Activated naive CD4-positive, alpha-beta T cell treated with anti-CD3 and anti-CD28 coated beads, Interleukin-2, amount 50 U/mL, for 72 hours (primary cell): ENCODE results near the gene TWIST2. TPM values are rescaled to one million over a fixed set of nuclear protein-coding genes. Genes with fewer than 3 reads are reported as not detected.

Experiments used
- ATAC-seq, 2 donors: fragments of 150-1000 bp; cut with Tn5 transposase; 2 replicates each; pipeline ENCODE4 v1.10.0; 2021; ENCODE audit warnings: mild to moderate bottlenecking in 2 of 2, moderate library complexity in 2 of 2
- DNase-seq, 2 donors: peaks; one replicate each; pipeline ENCODE4 v3.0.0; 2021 to 2022; ENCODE audit warnings: low spot score in 2 of 2
- H3K27ac Mint-ChIP-seq, 2 donors: one replicate each; pipeline ENCODE4 v1.8.0; 2022; ENCODE audit warnings: mild to moderate bottlenecking in 2 of 2, mixed read lengths in 2 of 2
- H3K36me3 Mint-ChIP-seq, 2 donors: one replicate each; pipeline ENCODE4 v1.8.0; 2022; ENCODE audit warnings: mixed read lengths in 2 of 2
- H3K9me3 Mint-ChIP-seq, 2 donors: one replicate each; pipeline ENCODE4 v1.8.0; 2022; ENCODE audit warnings: mixed read lengths in 2 of 2
- total RNA-seq, 2 donors: library from RNA; stranded (reverse); gene quantifications; one replicate each; pipeline ENCODE4 v1.2.3, GENCODE V29; 2022

Gene TWIST2
- total RNA-seq: not detected

GRCh38 chr2:238847841-238848690, at the start of gene TWIST2:
TSS of gene TWIST2 (plus strand) at chr2:238848085. CDS start at chr2:238848216, 131 bp downstream.
- H3K9me3 Mint-ChIP-seq: no peaks in the 10 kb centered on the region
- ATAC-seq (no peak), DNase-seq (no peak)
- H3K36me3 Mint-ChIP-seq: no peaks in the 10 kb centered on the region
- no peak within 1 kb of the TSS for H3K27ac Mint-ChIP-seq

DNA sequence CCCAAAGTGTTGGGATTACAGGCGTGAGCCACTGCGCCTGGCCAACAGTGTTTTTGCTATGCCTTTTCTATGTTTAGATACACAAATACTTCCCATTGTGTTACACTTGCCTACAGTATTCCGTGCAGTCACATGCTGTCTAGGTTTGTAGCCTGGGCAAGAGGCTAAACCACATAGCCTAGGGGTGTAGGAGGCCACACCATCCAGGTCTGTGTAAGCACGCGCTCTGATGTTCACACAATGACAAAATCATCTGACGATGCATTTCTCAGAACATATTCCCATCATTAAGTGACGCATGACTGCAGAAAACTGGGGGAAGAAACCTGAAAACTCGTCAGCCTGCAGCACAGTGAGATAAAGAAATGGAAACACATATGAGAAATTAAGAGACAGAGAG, 46.1 kb upstream of the TWIST2 start:
- DNase-seq (no peak), ATAC-seq (no peak)
- Mint-ChIP-seq H3K27ac (no peak overlapping the region), H3K36me3 (no peaks in the 10 kb centered on the region), H3K9me3 (no peaks in the 10 kb centered on the region)

GRCh38 chr2:238802957-238803356, 44.9 kb upstream of the TWIST2 start:
- H3K9me3 Mint-ChIP-seq: no peaks in the 10 kb centered on the region
- no peak for ATAC-seq

GRCh38 chr2:238803996-238804870, 43.7 kb upstream of the TWIST2 start:
- Mint-ChIP-seq H3K36me3 (no peaks in the 10 kb centered on the region), H3K27ac (no peak overlapping the region), H3K9me3 (peaks cover 2 to 3% of the 10 kb centered on the region in 2 donors)
- ATAC-seq (no peak), DNase-seq (no peak)

More at GRCh38 chr2:238802957-238803356, 44.9 kb upstream of the TWIST2 start:
- Mint-ChIP-seq H3K36me3 (no peaks in the 10 kb centered on the region), H3K27ac (no peak overlapping the region)
- no peak for DNase-seq

DNA sequence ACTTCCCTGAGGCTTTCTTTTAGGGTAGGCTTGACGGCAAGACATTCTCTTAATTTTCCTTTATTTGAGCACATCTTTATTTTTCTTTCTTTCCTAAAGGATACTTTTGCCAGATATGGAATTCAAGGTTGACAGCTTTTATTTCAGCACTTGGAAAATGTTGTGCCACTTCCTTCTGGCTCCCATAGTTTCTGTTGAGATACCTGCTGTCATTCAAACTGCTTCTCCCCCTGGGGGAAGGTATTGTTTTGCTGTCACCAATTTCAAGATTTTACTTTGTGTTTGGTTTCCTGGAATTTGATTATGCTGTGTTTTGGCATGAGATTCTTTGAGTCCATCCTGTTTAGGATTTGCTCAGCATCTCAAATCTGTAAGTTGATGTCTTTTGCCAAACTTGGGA, 39.1 kb upstream of the TWIST2 start:
- Mint-ChIP-seq H3K9me3 (peaks cover 4 to 9% of the 10 kb centered on the region in 2 donors), H3K36me3 (no peaks in the 10 kb centered on the region), H3K27ac (no peak overlapping the region)
- no peak for ATAC-seq
- no peak for DNase-seq

DNA sequence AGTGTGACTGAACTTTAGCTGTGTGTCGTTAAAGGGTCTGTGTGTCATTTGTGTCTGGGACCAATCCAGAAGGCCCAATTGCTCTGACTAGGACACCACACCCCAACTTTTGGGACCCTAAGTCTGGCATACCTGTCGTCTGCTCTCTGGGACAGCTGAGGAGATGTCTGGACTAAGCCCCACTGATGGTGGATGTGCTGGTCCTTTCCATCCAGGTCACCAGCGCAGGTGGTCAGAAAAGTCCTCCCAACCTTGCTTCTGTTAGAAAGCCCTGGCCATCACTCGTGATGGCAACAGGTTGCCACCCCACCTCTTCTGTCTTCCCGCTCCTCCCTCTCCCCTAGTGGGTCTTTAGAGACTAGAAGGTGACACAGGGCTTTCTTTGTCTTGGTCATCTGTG, 37.6 kb upstream of the TWIST2 start:
- DNase-seq (no peak), ATAC-seq (no peak)
- no peak overlapping the region for H3K27ac Mint-ChIP-seq
- H3K36me3 Mint-ChIP-seq: no peaks in the 10 kb centered on the region
- peaks cover 4 to 9% of the 10 kb centered on the region in 2 donors for H3K9me3 Mint-ChIP-seq

DNA sequence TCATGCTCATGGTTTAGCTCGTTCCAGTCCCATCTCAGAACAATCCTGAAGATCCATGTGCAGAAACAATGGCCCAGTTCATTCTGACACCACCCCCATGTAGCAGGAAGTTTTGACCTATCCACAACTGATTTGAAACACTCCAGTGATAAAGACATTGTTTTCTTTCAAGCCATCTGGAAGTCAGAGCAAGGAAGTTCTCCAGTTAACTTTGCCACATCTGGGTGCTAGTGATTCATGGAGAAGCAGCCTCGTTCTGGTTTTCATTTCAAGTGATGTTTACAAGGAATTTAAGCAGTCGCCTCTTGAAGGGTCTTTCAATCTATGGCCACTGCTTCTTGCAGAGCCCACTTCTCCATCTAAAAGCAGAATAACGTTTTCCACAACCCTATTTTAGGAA, 36.6 kb upstream of the TWIST2 start:
- peaks cover 4 to 9% of the 10 kb centered on the region in 2 donors for H3K9me3 Mint-ChIP-seq
- ATAC-seq (no peak), DNase-seq (no peak)
- no peaks in the 10 kb centered on the region for H3K36me3 Mint-ChIP-seq
- no peak overlapping the region for H3K27ac Mint-ChIP-seq

DNA sequence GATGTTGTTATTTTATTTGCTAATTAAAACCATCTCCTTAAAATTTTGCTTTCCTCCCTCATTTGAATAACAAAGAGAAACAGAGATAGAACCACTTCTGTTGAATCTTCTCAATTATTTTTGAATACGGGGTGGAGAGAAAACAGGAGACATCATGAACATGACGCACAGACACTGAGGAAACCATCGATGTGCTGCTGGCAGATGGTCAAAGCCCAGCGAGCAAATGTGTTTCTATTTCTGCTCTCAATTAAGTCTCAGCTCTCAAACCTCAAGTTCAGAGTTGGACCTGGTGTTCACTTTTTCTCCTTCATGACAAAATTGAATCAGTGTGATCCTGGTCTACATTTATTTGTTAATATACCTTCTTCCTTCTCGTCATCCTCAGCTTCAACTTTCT, 36.1 kb upstream of the TWIST2 start:
- ATAC-seq (no peak), DNase-seq (no peak)
- Mint-ChIP-seq H3K9me3 (peaks cover 4 to 9% of the 10 kb centered on the region in 2 donors), H3K27ac (no peak overlapping the region), H3K36me3 (no peaks in the 10 kb centered on the region)

DNA sequence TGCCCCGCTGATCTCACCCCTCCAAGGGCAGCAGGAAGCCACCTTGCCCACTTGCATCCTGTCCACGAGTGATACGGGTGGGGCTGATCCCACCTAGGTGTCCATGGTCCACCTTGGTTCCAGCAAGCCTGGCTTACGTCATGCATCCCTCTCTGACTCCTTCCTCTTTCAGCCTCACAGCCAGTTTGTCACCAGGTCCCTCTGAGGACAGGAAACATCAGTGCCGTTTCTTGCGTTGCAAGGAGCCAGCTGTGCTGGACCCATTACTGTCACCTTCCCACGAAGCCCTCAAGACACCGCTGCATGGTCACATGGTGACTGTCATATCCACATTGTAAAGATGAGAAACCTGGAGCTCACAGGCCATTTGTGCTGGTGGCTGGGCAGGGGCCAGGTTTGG, 34.8 kb upstream of the TWIST2 start:
- Mint-ChIP-seq H3K9me3 (peaks cover 4 to 9% of the 10 kb centered on the region in 2 donors), H3K36me3 (no peaks in the 10 kb centered on the region), H3K27ac (no peak overlapping the region)
- ATAC-seq: no peak
- no peak for DNase-seq

- no peaks in the 10 kb centered on the region for H3K36me3 Mint-ChIP-seq
- ATAC-seq (no peak), DNase-seq (no peak)
- H3K9me3 Mint-ChIP-seq: peaks cover 0 to 5% of the 10 kb centered on the region in 2 donors
- H3K27ac Mint-ChIP-seq: no peak overlapping the region
These were observed 33.1 kb upstream of the TWIST2 start for GRCh38 chr2:238814815-238815214.

DNA sequence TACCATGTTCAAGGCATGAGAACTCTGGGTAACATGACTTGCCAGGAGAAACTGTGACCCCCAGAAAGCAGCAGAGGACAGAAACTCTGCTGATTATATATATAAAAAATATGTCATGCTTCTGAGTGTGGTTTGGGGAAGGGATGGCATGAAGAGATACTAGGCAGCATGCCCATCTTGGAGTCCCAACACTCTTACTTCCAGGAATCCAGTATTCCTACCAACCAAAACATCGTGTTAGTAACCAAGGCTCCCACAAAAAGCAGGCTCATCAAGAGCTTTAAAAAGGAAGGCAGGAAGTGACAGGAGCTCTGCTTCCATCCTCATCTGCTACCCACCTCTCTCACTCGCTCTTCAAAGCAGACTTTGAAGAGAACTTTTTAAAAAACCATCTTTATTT, 31.6 kb upstream of the TWIST2 start:
- ATAC-seq (no peak), DNase-seq (no peak)
- Mint-ChIP-seq H3K9me3 (peaks cover 0 to 5% of the 10 kb centered on the region in 2 donors), H3K36me3 (no peaks in the 10 kb centered on the region), H3K27ac (no peak overlapping the region)

DNA sequence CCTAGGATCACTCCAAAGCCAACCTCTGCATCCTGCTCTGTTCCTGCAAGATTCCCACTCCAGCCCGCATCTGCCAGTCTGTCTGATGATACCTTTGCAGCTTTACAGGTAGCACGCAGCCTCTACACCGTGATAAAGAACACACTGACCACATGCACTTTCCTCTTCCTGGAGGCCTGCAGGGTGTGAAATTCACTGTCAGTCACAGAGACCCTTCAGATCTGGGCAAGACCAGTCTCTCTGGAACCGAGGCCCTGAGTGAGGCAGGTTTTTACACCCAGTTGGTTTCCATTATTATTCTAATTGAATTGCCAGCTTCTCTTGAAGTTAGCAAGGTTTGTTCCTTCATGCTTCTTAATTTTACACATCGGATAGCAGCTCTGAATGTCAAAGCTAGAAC, 30.5 kb upstream of the TWIST2 start:
- DNase-seq: no peak
- Mint-ChIP-seq H3K9me3 (peaks cover 0 to 5% of the 10 kb centered on the region in 2 donors), H3K27ac (no peak overlapping the region), H3K36me3 (no peaks in the 10 kb centered on the region)
- ATAC-seq: no peak

GRCh38 chr2:238817891-238818290, 30.0 kb upstream of the TWIST2 start:
- Mint-ChIP-seq H3K36me3 (peaks cover 0 to 1% of the 10 kb centered on the region in 2 donors), H3K27ac (no peak overlapping the region), H3K9me3 (peaks cover 0 to 9% of the 10 kb centered on the region in 2 donors)
- ATAC-seq: no peak
- no peak for DNase-seq

- DNase-seq (no peak), ATAC-seq (no peak)
- Mint-ChIP-seq H3K9me3 (peaks cover 0 to 13% of the 10 kb centered on the region in 2 donors), H3K36me3 (peaks cover 0 to 6% of the 10 kb centered on the region in 2 donors), H3K27ac (no peak overlapping the region)
These were observed 29.3 kb upstream of the TWIST2 start for GRCh38 chr2:238818561-238818960.

- H3K36me3 Mint-ChIP-seq: peaks cover 0 to 13% of the 10 kb centered on the region in 2 donors
- DNase-seq (no peak), ATAC-seq (no peak)
- peaks cover 10 to 13% of the 10 kb centered on the region in 2 donors for H3K9me3 Mint-ChIP-seq
- H3K27ac Mint-ChIP-seq: no peak overlapping the region
These were observed 27.7 kb upstream of the TWIST2 start for GRCh38 chr2:238820197-238820596.

- H3K36me3 Mint-ChIP-seq: peaks cover 0 to 13% of the 10 kb centered on the region in 2 donors
These were observed 27.0 kb upstream of the TWIST2 start for GRCh38 chr2:238820916-238821315.

GRCh38 chr2:238821391-238821790, 26.5 kb upstream of the TWIST2 start:
- Mint-ChIP-seq H3K36me3 (peaks cover 0 to 17% of the 10 kb centered on the region in 2 donors), H3K27ac (no peak overlapping the region), H3K9me3 (peaks cover 17 to 21% of the 10 kb centered on the region in 2 donors)
- DNase-seq: no peak
- no peak for ATAC-seq

More at GRCh38 chr2:238820916-238821315, 27.0 kb upstream of the TWIST2 start:
- Mint-ChIP-seq H3K9me3 (peaks cover 14 to 18% of the 10 kb centered on the region in 2 donors), H3K27ac (no peak overlapping the region)
- no peak for ATAC-seq
- DNase-seq: no peak
